ENCODE measurements around the gene ABCD4. TPM values are rescaled to one million over a fixed set of nuclear protein-coding genes. Genes with fewer than 3 reads are reported as not detected.

The ABCD4 gene
- total RNA-seq (2013): 24.3 TPM
- 10 to 100 TPM; 13.9 to 54.1 (median 14.2) TPM for polyA plus RNA-seq
- polyA minus RNA-seq: 18.1 and 23.4 TPM in 2 replicates
- total RNA-seq: 5.0 to 22.7 (median 14.4) reads per million in 11 experiments

GRCh38 chr14:74302634-74303569 is at the start of gene ABCD4:
ABCD4 (minus strand) TSS chr14:74302934; CDS start chr14:74302912, 22 bp downstream.
- Histone ChIP-seq H3K36me3 (replicated peaks in 1 of 2; ENCODE audit: control insufficient read depth in 1 of 2, insufficient read depth in 2 of 2, low read length in 2 of 2) (peaks cover 12 to 16% of the 10 kb centered on the region in 2 donors), H3K9ac (ENCODE audit: insufficient read depth, low read length, poor library complexity, severe bottlenecking) (peak within 1 kb of the TSS; percentile 82), H3K27me3 (ENCODE audit: control insufficient read depth in 2 of 2, insufficient read depth in 2 of 2, low read length in 2 of 2) (no peaks in the 10 kb centered on the region), H3K79me2 (ENCODE audit: insufficient read depth, low read length) (peaks cover 41% of the 10 kb centered on the region), H3K4me2 (replicated peaks; ENCODE audit: extremely low read depth, low read length, poor library complexity, severe bottlenecking) (peak within 1 kb of the TSS; percentile 95), H3K4me3 (replicated peaks in 1 of 3; ENCODE audit: low read depth in 2 of 3, low read length in 3 of 3) (peak within 1 kb of the TSS; percentile 82 to 94 (median 85)), H3K9me3 (replicated peaks in 1 of 2; ENCODE audit: control insufficient read depth in 1 of 2, insufficient read depth in 1 of 2, low read length in 2 of 2) (no peaks in the 10 kb centered on the region), H2AFZ (ENCODE audit: insufficient read depth, low read depth, low read length, poor library complexity, severe bottlenecking) (peak within 1 kb of the TSS; percentile 94), H3K4me1 (ENCODE audit: control insufficient read depth in 1 of 2, insufficient read depth in 2 of 2, low read length in 2 of 2) (peaks cover 12 to 14% of the 10 kb centered on the region in 2 donors), H4K20me1 (ENCODE audit: insufficient read depth, low read length) (no peaks in the 10 kb centered on the region), H3K27ac (ENCODE audit: low read depth in 1 of 2, low read length in 2 of 2) (peak within 1 kb of the TSS; percentile 62 to 78)
- intact Hi-C loops (cut with micrococcal nuclease): no loop called here
- H3K27me3 Mint-ChIP-seq (ENCODE audit: low read depth in 3 of 3): peaks cover 0 to 4% (median 2%) of the 10 kb centered on the region in 3 donors
- H3K36me3 Mint-ChIP-seq: peaks cover 17 to 22% of the 10 kb centered on the region in 2 donors
- DNase-seq: peak; percentile 73 to 86 (median 79)
- H3K27ac Mint-ChIP-seq: peak within 1 kb of the TSS; percentile 81 to 91 (median 89)
- TF ChIP-seq, protein P1, sequence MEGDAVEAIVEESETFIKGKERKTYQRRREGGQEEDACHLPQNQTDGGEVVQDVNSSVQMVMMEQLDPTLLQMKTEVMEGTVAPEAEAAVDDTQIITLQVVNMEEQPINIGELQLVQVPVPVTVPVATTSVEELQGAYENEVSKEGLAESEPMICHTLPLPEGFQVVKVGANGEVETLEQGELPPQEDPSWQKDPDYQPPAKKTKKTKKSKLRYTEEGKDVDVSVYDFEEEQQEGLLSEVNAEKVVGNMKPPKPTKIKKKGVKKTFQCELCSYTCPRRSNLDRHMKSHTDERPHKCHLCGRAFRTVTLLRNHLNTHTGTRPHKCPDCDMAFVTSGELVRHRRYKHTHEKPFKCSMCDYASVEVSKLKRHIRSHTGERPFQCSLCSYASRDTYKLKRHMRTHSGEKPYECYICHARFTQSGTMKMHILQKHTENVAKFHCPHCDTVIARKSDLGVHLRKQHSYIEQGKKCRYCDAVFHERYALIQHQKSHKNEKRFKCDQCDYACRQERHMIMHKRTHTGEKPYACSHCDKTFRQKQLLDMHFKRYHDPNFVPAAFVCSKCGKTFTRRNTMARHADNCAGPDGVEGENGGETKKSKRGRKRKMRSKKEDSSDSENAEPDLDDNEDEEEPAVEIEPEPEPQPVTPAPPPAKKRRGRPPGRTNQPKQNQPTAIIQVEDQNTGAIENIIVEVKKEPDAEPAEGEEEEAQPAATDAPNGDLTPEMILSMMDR (IDR thresholded peaks at IDR 0.05): peak; percentile 38
- WGBS (ENCODE audit: insufficient coverage): 14% methylated on average over 50 of the region's 61 CpGs
- peaks cover 32% of the 10 kb centered on the region for H3K4me1 Mint-ChIP-seq
- peak within 1 kb of the TSS; percentile 95 to 96 for H3K4me3 Mint-ChIP-seq
- H3K9me3 Mint-ChIP-seq: no peaks in the 10 kb centered on the region

GRCh38 chr14:74350928-74351323 is 48.2 kb upstream of the ABCD4 start:
- H3K79me2 ChIP-seq (ENCODE audit: insufficient read depth, low read length): no peaks in the 10 kb centered on the region
- TF ChIP-seq, protein P1 (IDR thresholded peaks at IDR 0.05): no peak
- H3K27ac Mint-ChIP-seq: no peak overlapping the region
- intact Hi-C loops (cut with micrococcal nuclease): no loop called here
- WGBS (ENCODE audit: insufficient coverage): no CpG with 5 or more reads among the region's 1 CpG
- H3K27me3 Mint-ChIP-seq (ENCODE audit: low read depth in 3 of 3): peaks cover 9 to 11% (median 9%) of the 10 kb centered on the region in 3 donors
- no peaks in the 10 kb centered on the region for H3K9me3 Mint-ChIP-seq
- no peak overlapping the region for H2AFZ ChIP-seq (ENCODE audit: insufficient read depth, low read depth, low read length, poor library complexity, severe bottlenecking)
- no peaks in the 10 kb centered on the region for H3K4me1 ChIP-seq (ENCODE audit: control insufficient read depth in 1 of 2, insufficient read depth in 2 of 2, low read length in 2 of 2)
- DNase-seq: no peak
- no peaks in the 10 kb centered on the region for H3K36me3 ChIP-seq (replicated peaks in 1 of 2; ENCODE audit: control insufficient read depth in 1 of 2, insufficient read depth in 2 of 2, low read length in 2 of 2)
- H3K36me3 Mint-ChIP-seq: no peaks in the 10 kb centered on the region
- no peak overlapping the region for H3K4me2 ChIP-seq (replicated peaks; ENCODE audit: extremely low read depth, low read length, poor library complexity, severe bottlenecking)
- H3K27ac ChIP-seq (ENCODE audit: low read depth in 1 of 2, low read length in 2 of 2): no peak overlapping the region
- no peaks in the 10 kb centered on the region for H4K20me1 ChIP-seq (ENCODE audit: insufficient read depth, low read length)
- no peak overlapping the region for H3K9ac ChIP-seq (ENCODE audit: insufficient read depth, low read length, poor library complexity, severe bottlenecking)
- H3K9me3 ChIP-seq (replicated peaks in 1 of 2; ENCODE audit: control insufficient read depth in 1 of 2, insufficient read depth in 1 of 2, low read length in 2 of 2): no peaks in the 10 kb centered on the region
- H3K27me3 ChIP-seq (ENCODE audit: control insufficient read depth in 2 of 2, insufficient read depth in 2 of 2, low read length in 2 of 2): no peaks in the 10 kb centered on the region
- H3K4me3 ChIP-seq (replicated peaks in 1 of 3; ENCODE audit: low read depth in 2 of 3, low read length in 3 of 3): no peak overlapping the region
- no peak overlapping the region for H3K4me3 Mint-ChIP-seq
- H3K4me1 Mint-ChIP-seq: no peaks in the 10 kb centered on the region
